SU-DHL-6 (cell line): ENCODE results near the gene ATP1A3.

Experiments
- H2AFZ ChIP-seq: fragments of 200-600 bp; sonication (generic); 2 replicates; pipeline ENCODE4 v1.6.1; 2014; ENCODE audit warnings: low read depth, mild to moderate bottlenecking, moderate library complexity, mixed read lengths, antibody characterized with exemption, low read length; ENCODE audit not compliant: severe bottlenecking
- H3F3A ChIP-seq: fragments of 200-600 bp; shearing (Covaris generic); 2 replicates; pipeline ENCODE4 v1.6.0; 2016; ENCODE audit warnings: antibody characterized with exemption, mild to moderate bottlenecking; ENCODE audit not compliant: insufficient read depth
- H3K27ac ChIP-seq: fragments of 200-600 bp; sonication (generic); 2 replicates; pipeline ENCODE4 v1.5.1; 2016; ENCODE audit warnings: low read depth, mild to moderate bottlenecking, low read length, moderate library complexity, mixed read lengths
- H3K27me3 ChIP-seq: fragments of 200-600 bp; sonication (generic), shearing (Covaris generic); 2 replicates; pipeline ENCODE4 v1.6.0; 2014; ENCODE audit warnings: mild to moderate bottlenecking, low read length
- H3K36me3 ChIP-seq: fragments of 200-600 bp; sonication (generic); 2 replicates; pipeline ENCODE4 v1.6.1; 2014; ENCODE audit warnings: mild to moderate bottlenecking, low read length, mixed read lengths
- H3K4me2 ChIP-seq: fragments of 300-600, 200-600 bp; shearing (Covaris generic), sonication (generic); 2 replicates; pipeline ENCODE4 v1.6.0; 2014; ENCODE audit warnings: low read length, low read depth, mild to moderate bottlenecking; ENCODE audit not compliant: poor library complexity, severe bottlenecking
- H3K4me3 ChIP-seq: fragments of 200-600 bp; sonication (generic); 2 replicates; pipeline ENCODE4 v1.5.1; 2014; ENCODE audit warnings: antibody characterized with exemption, low read length, mild to moderate bottlenecking, mixed read lengths; ENCODE audit not compliant: insufficient read depth, poor library complexity, severe bottlenecking
- H3K79me2 ChIP-seq: fragments of 200-600 bp; sonication (generic); 2 replicates; pipeline ENCODE4 v1.6.1; 2014; ENCODE audit warnings: mild to moderate bottlenecking, low read length, moderate library complexity; ENCODE audit not compliant: insufficient read depth
- H3K9ac ChIP-seq: fragments of 200-600 bp; sonication (generic); 2 replicates; pipeline ENCODE4 v1.7.0; 2014; ENCODE audit warnings: mild to moderate bottlenecking, low read length
- H3K9me2 ChIP-seq: fragments of 200-600 bp; sonication (generic); replicated peaks from 2 replicates; pipeline ENCODE4 v1.6.1; 2014; ENCODE audit warnings: low read length; ENCODE audit not compliant: insufficient read depth
- H3K9me3 ChIP-seq: fragments of 200-600 bp; sonication (generic); 2 replicates; pipeline ENCODE4 v1.6.1; 2014; ENCODE audit warnings: low read length, mixed read lengths; ENCODE audit not compliant: insufficient read depth
- H4K20me1 ChIP-seq: fragments of 200-600 bp; sonication (generic); 2 replicates; pipeline ENCODE4 v1.6.1; 2014; ENCODE audit warnings: low read depth, mild to moderate bottlenecking, antibody characterized with exemption, low read length, moderate library complexity, mixed read lengths
- EZH2phosphoT487 ChIP-seq: fragments of 200-600 bp; sonication (generic), shearing (Covaris generic); conservative IDR thresholded peaks from 2 replicates; pipeline ENCODE4 v1.6.1; 2018; ENCODE audit warnings: mild to moderate bottlenecking, antibody characterized with exemption, low read length, moderate library complexity, mixed read lengths
- TF ChIP-seq, protein P1 (sequence below): fragments of 200-600 bp; sonication (generic); IDR thresholded peaks from one replicate; pipeline ENCODE4 v1.5.1; 2017; ENCODE audit warnings: antibody characterized with exemption, mild to moderate bottlenecking, low read length, moderate library complexity; ENCODE audit not compliant: insufficient read depth, poor library complexity, severe bottlenecking

Gene ATP1A3

GRCh38 chr19:41957838-41958366, 36.1 kb downstream of the ATP1A3 start:
- Histone ChIP-seq H3K36me3 (no peaks in the 10 kb centered on the region), H3K27ac (peak overlapping the region; percentile 72), H4K20me1 (no peaks in the 10 kb centered on the region), H3K9me3 (no peaks in the 10 kb centered on the region), H3K9ac (peak overlapping the region; percentile 97), H3K27me3 (no peaks in the 10 kb centered on the region), H2AFZ (no peak overlapping the region), H3K4me2 (peak overlapping the region; percentile 85), H3F3A (peaks cover 21% of the 10 kb centered on the region), H3K4me3 (peak overlapping the region; percentile 99), H3K9me2 (no peaks in the 10 kb centered on the region), H3K79me2 (no peaks in the 10 kb centered on the region; the same call in 1 of the 2 replicates)
- TF ChIP-seq, protein P1, sequence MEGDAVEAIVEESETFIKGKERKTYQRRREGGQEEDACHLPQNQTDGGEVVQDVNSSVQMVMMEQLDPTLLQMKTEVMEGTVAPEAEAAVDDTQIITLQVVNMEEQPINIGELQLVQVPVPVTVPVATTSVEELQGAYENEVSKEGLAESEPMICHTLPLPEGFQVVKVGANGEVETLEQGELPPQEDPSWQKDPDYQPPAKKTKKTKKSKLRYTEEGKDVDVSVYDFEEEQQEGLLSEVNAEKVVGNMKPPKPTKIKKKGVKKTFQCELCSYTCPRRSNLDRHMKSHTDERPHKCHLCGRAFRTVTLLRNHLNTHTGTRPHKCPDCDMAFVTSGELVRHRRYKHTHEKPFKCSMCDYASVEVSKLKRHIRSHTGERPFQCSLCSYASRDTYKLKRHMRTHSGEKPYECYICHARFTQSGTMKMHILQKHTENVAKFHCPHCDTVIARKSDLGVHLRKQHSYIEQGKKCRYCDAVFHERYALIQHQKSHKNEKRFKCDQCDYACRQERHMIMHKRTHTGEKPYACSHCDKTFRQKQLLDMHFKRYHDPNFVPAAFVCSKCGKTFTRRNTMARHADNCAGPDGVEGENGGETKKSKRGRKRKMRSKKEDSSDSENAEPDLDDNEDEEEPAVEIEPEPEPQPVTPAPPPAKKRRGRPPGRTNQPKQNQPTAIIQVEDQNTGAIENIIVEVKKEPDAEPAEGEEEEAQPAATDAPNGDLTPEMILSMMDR: peak; percentile 90
- TF ChIP-seq EZH2phosphoT487: no peak

GRCh38 chr19:41957161-41957837, 36.7 kb downstream of the ATP1A3 start:
- Histone ChIP-seq H3K27ac (peak overlapping the region; percentile 72), H4K20me1 (no peaks in the 10 kb centered on the region), H3K27me3 (no peaks in the 10 kb centered on the region), H3F3A (peaks cover 21% of the 10 kb centered on the region), H3K9me3 (no peaks in the 10 kb centered on the region), H3K9me2 (no peaks in the 10 kb centered on the region), H3K4me2 (peak overlapping the region; percentile 85), H3K4me3 (peak overlapping the region; percentile 99), H3K79me2 (no peaks in the 10 kb centered on the region; the same call in 1 of the 2 replicates), H3K9ac (peak overlapping the region; percentile 97), H3K36me3 (no peaks in the 10 kb centered on the region), H2AFZ (no peak overlapping the region)
- no peak for TF ChIP-seq EZH2phosphoT487
- TF ChIP-seq, protein P1: no peak

GRCh38 chr19:41956621-41957020, 37.4 kb downstream of the ATP1A3 start:
- H3K9ac ChIP-seq: no peak overlapping the region
- 0 out of 2 replicates have a peak overlapping the region, but pooled peaks have one; percentile 28 for H3K27ac ChIP-seq
- H3K79me2 ChIP-seq: no peaks in the 10 kb centered on the region; the same call in 1 of the 2 replicates
- H4K20me1 ChIP-seq: no peaks in the 10 kb centered on the region
- H3F3A ChIP-seq: peaks cover 21% of the 10 kb centered on the region
- H3K36me3 ChIP-seq: no peaks in the 10 kb centered on the region
- no peak overlapping the region for H3K4me3 ChIP-seq
- H3K4me2 ChIP-seq: no peak overlapping the region
- no peak for TF ChIP-seq EZH2phosphoT487
- TF ChIP-seq, protein P1: no peak
- no peaks in the 10 kb centered on the region for H3K9me3 ChIP-seq
- no peaks in the 10 kb centered on the region for H3K9me2 ChIP-seq
- H3K27me3 ChIP-seq: no peaks in the 10 kb centered on the region
- no peak overlapping the region for H2AFZ ChIP-seq
